ELR (cell line): Measurements from ENCODE around the gene FRMD1.

Experiments used
- DNase-seq: peaks from one replicate; pipeline ENCODE4 v3.0.0-alpha.2; 2015; ENCODE audit warnings: low read depth

The FRMD1 gene

DNA sequence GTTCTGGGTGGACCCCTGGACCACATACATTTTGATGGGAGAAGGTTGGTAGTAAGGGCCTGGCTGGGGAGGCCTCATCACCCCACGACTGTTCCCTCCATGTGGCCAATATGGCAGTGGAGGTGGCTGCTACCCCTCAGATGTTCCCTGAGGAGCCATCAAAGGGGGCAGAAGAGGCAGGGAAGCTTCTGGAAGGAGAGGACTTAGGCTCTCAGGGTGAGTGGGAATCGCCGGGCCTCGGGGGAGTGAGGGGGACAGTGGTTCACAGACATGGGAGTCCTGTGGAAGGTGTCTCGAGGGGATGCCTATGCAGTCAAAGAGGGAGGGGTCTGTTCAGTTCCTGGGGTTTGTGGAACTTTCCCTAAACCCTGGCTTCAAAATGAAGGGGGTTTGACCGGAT, 32.9 kb upstream of the FRMD1 start:
- DNase-seq: no peak

GRCh38 chr6:168110437-168110836, 31.4 kb upstream of the FRMD1 start:
- DNase-seq: no peak

- no peak for DNase-seq
Measured at GRCh38 chr6:168109171-168109570, 30.2 kb upstream of the FRMD1 start.

- DNase-seq: no peak
Measured at GRCh38 chr6:168107191-168107983, 28.4 kb upstream of the FRMD1 start.

- DNase-seq: peak; percentile 1
Measured at GRCh38 chr6:168106633-168107005, 27.6 kb upstream of the FRMD1 start.

GRCh38 chr6:168105813-168106632, 27.0 kb upstream of the FRMD1 start:
- no peak for DNase-seq

GRCh38 chr6:168104636-168105035, 25.6 kb upstream of the FRMD1 start:
- no peak for DNase-seq

DNA sequence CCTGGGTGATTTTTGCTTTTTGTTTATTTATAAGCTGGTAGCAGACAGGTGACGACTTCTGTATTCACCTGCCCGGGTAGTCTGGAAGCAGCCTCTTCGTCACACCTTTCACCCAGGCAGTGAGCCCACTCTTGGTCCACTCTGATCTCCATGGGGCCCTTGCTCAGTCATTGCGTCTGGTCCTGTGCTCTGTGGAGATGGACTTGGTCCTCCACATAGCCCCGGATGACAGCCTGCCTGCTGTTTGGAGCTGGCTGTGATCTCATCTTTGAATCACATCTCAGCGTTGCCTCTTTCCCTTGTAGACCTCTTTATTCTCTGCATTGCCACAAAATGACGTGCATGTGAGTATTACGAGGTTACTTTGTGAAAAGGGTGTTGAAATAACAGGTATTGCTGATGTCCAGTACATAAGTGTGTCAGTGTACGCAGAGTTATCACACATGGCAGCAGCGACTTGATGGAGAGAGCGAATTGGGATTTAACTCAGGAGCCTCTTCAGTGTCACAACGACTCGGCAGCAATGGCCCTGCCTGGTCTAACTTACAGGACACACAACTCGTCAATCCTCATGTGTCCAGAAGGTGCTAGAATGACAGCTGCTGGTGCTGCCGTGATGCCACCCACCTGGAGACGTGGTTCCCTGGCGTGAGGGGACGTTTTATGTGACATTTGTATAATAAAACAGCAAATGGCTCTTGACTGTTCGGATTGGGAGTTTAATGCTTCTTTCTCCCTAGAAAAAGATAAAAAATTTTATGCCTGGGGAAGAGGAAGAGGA, 24.2 kb upstream of the FRMD1 start:
- no peak for DNase-seq

DNA sequence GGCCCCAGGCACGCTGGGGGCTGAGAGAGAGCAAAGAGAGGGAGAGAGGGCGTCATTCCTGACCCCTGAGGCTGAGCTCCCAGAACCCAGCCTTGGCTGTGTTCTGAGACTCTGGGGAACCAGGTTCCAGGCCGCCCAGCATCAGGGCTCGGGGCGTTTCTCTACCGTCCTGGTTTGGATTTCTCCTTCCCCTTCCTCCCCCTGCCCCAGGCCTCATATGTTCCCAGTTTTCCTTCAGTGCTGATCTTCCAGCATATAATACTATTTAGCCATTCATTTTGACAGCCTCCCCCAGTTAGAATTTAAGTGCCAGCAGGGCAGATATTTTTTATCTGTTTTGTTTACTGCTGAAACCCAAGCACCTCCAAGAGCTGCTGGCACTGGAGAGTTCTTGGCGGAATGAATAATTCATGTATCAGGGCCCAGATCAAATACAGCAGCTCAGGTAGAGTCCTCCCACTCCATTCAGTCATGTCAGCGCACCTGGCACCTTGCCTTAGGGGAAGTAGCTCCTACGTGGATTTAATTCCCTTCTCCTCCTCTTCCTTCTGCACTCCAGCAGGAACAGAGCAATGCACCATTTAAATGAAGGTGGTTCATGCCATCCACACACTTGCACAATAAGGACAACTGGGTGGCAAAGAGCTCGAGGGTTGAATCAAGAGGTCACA, 23.4 kb upstream of the FRMD1 start:
- DNase-seq: no peak

GRCh38 chr6:168101590-168102314, 22.7 kb upstream of the FRMD1 start:
- DNase-seq: no peak

- DNase-seq: no peak
Measured at GRCh38 chr6:168100803-168101589, 22.0 kb upstream of the FRMD1 start.

DNA sequence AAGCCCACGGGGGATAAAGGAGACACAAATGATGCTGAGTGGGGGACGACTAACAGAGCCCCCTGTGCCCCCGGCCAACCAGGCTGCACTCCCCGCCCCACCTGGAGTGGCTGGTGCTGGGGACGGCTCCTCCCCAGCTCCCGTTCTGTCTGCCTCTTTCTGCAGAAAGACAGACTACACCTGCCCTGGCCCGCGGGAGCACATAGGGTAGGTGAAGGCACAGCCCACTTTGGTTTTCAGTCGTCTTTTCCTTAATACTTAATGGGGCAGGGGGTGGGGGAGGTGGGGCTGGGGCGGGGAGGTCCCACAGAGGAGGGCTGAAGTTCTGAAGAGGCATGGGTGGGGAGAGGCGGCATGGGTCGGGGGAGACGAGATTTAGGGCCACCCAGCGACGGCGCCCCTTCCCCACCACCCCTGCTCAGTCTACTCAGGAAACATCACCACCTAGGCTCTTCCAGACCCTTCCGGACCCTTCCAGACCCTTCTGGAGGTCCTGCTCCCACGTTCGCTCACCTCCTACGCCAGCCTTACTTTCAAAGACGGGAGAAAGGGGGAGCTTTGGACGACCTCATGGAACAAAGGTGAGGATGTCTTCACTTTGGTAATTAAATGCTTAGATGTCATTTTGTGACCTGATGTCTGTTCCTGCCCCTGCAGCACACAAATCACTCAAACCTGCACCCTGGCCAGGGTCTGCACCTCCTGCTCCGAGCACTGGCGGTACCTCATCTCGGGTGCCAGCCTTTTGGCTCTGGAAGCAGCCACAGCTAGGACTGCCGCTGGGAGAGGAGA, 21.2 kb upstream of the FRMD1 start:
- DNase-seq: no peak

- no peak for DNase-seq
Measured at GRCh38 chr6:168099201-168100010, 20.4 kb upstream of the FRMD1 start.

- DNase-seq: no peak
Measured at GRCh38 chr6:168098431-168098861, 19.4 kb upstream of the FRMD1 start.

- no peak for DNase-seq
Measured at GRCh38 chr6:168097621-168098430, 18.8 kb upstream of the FRMD1 start.

- DNase-seq: no peak
Measured at GRCh38 chr6:168097221-168097620, 18.2 kb upstream of the FRMD1 start.

DNA sequence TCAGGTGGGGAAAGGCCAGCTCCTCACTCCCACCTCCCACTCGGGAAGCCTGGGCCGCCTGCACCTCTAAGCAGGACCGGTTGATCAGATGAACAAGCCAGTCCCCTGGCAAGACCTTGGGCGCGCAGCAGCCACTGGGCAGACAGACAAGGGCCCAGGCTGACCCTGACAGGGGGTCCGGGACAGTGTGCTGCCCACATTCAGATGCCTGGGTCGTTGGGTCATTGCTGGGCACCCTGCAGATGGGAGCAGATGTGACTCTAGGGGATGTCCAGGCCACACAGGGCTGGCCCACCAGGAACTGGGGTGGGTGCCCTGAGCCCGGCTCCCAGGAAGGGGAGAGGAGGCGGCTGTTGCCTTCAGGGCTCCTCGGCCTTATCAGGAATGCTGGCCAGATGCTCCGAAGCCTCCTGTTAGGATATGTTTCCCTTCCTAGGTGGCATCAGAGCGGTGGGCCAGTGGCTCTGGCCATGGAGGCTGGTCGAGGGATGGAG, 17.3 kb upstream of the FRMD1 start:
- no peak for DNase-seq
